Fibroblast of lung (primary cell): Measurements from ENCODE around the gene CMC1. TPM values are rescaled to one million over a fixed set of nuclear protein-coding genes. Genes with fewer than 3 reads are reported as not detected.

Experiments
- DNase-seq, 2 donors: peaks; one replicate each; pipeline versions ENCODE4 v3.0.0 to v3.0.0-alpha.2; 2010; ENCODE audit warnings: low read depth in 2 of 2
- H2AFZ ChIP-seq: 2 replicates; pipeline ENCODE4 v1.5.1; 2012; ENCODE audit warnings: low read length, control low read depth, inconsistent platforms
- H3K27ac ChIP-seq: 2 replicates; pipeline ENCODE4 v1.5.1; 2011; ENCODE audit warnings: low read length, control low read depth; ENCODE audit not compliant: insufficient read depth
- H3K27me3 ChIP-seq: 2 replicates; pipeline ENCODE4 v1.5.1; 2011; ENCODE audit warnings: mild to moderate bottlenecking, low read length; ENCODE audit not compliant: control insufficient read depth, insufficient read depth
- H3K36me3 ChIP-seq: 2 replicates; pipeline ENCODE4 v1.5.1; 2011; ENCODE audit warnings: low read length; ENCODE audit not compliant: control insufficient read depth, insufficient read depth
- H3K4me1 ChIP-seq: 2 replicates; pipeline ENCODE4 v1.5.1; 2011; ENCODE audit warnings: low read length; ENCODE audit not compliant: control insufficient read depth, insufficient read depth; ENCODE audit errors: extremely low read depth
- H3K4me2 ChIP-seq: 2 replicates; pipeline ENCODE4 v1.5.1; 2011; ENCODE audit warnings: low read length, control low read depth; ENCODE audit not compliant: insufficient read depth; ENCODE audit errors: extremely low read depth
- H3K4me3 ChIP-seq, 4 experiments: fragments of 200-600 bp in 1 of 4; sonication (generic) in 1 of 4; replicated peaks in 1 of 4; 2 replicates each; pipeline ENCODE4 v1.5.1; 2011 to 2016; ENCODE audit warnings: low read length in 4 of 4, low read depth in 3 of 4, mild to moderate bottlenecking in 3 of 4, control low read depth in 2 of 4, inconsistent platforms in 1 of 4, mixed read lengths in 1 of 4; ENCODE audit not compliant: insufficient read depth in 1 of 4; ENCODE audit errors: control extremely low read depth in 1 of 4
- H3K79me2 ChIP-seq: 2 replicates; pipeline ENCODE4 v1.5.1; 2012; ENCODE audit warnings: mild to moderate bottlenecking, low read length, inconsistent platforms; ENCODE audit not compliant: control insufficient read depth, insufficient read depth
- H3K9ac ChIP-seq: 2 replicates; pipeline ENCODE4 v1.5.1; 2011; ENCODE audit warnings: mild to moderate bottlenecking, low read length, control low read depth; ENCODE audit not compliant: insufficient read depth
- H3K9me3 ChIP-seq: 2 replicates; pipeline ENCODE4 v1.5.1; 2012; ENCODE audit warnings: low read depth, low read length; ENCODE audit not compliant: control insufficient read depth, insufficient read depth
- H4K20me1 ChIP-seq: 2 replicates; pipeline ENCODE4 v1.5.1; 2011; ENCODE audit warnings: low read length; ENCODE audit not compliant: control insufficient read depth, insufficient read depth; ENCODE audit errors: extremely low read depth
- EZH2 ChIP-seq: IDR thresholded peaks from 2 replicates; pipeline ENCODE4 v1.5.1; 2012; ENCODE audit warnings: low read length, control low read depth, mild to moderate bottlenecking; ENCODE audit errors: missing control alignments
- polyA plus RNA-seq, 2 donors: library from polyadenylated mRNA; depleted of rRNA in 1 of 2; stranded (reverse) in 1 of 2; unstranded in 1 of 2; fragments of >200 nt; gene quantifications; 2 replicates each; pipeline ENCODE4 v1.2.1, GENCODE V29; 2011 to 2012; ENCODE audit warnings: missing spikeins in 1 of 2
- total RNA-seq: library from RNA; depleted of rRNA; stranded (reverse); fragments of >200 nt; gene quantifications from 2 replicates; pipeline ENCODE4 v1.2.1, GENCODE V29; 2014
- TF ChIP-seq, protein P1 (sequence below), 2 donors: IDR thresholded peaks in 1 of 2; conservative IDR thresholded peaks in 1 of 2; 1 replicate in 1 of 2; 2 replicates in 1 of 2; pipeline ENCODE4 v1.5.1; 2011 to 2012; ENCODE audit warnings: low read length in 2 of 2, control low read depth in 1 of 2, inconsistent platforms in 1 of 2, low read depth in 1 of 2, mild to moderate bottlenecking in 1 of 2

The CMC1 gene
- total and polyA plus RNA-seq, 2 donors (not counting 1 experiment from before 2014, with no cell fraction given): 5.6 to 26.7 TPM

DNA sequence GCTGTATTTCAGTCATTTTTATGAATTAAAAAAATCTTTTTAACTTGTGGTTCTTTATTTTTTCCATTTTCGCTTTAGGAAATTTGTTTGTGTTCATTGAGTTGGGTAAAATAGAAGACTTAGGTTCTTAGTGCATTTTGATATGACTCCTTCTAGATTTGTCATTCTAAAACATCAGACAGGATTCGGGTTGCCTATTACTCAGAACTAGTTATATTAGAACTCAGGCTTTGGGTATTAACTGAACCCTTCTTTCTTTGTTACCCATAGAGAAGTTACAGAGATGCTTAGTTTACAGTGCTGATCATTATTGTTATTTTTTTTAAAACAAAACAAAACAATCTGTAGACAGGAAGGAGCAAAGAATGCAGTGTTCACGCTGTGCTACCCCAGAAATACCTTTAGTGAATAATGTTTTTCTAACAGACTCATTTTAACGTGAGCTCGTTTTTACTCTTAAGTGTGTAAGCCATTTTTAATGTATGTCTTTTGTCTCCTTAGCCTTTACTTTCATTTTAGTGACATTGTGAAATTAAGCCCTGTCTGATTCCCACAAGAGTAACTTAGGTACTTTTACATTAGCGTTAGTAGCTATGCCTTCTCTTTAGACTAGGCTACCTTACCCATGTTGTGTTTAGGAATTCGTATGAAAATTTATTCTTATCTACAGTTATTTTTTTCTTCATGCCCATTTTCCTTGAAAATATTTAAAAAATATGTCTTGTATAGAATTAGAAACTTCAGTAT lies 53.4 kb downstream of the CMC1 start:
- H3K4me1 ChIP-seq: no peaks in the 10 kb centered on the region
- no peaks in the 10 kb centered on the region for H3K9me3 ChIP-seq
- DNase-seq: no peak
- H3K27ac ChIP-seq: no peak overlapping the region
- H3K79me2 ChIP-seq: no peaks in the 10 kb centered on the region
- H3K9ac ChIP-seq: no peak overlapping the region
- no peaks in the 10 kb centered on the region for H3K36me3 ChIP-seq
- no peak overlapping the region for H3K4me3 ChIP-seq
- H3K4me2 ChIP-seq: no peak overlapping the region
- no peak overlapping the region for H2AFZ ChIP-seq
- no peaks in the 10 kb centered on the region for H3K27me3 ChIP-seq
- H4K20me1 ChIP-seq: no peaks in the 10 kb centered on the region
- TF ChIP-seq EZH2: no peak
- TF ChIP-seq, protein P1, sequence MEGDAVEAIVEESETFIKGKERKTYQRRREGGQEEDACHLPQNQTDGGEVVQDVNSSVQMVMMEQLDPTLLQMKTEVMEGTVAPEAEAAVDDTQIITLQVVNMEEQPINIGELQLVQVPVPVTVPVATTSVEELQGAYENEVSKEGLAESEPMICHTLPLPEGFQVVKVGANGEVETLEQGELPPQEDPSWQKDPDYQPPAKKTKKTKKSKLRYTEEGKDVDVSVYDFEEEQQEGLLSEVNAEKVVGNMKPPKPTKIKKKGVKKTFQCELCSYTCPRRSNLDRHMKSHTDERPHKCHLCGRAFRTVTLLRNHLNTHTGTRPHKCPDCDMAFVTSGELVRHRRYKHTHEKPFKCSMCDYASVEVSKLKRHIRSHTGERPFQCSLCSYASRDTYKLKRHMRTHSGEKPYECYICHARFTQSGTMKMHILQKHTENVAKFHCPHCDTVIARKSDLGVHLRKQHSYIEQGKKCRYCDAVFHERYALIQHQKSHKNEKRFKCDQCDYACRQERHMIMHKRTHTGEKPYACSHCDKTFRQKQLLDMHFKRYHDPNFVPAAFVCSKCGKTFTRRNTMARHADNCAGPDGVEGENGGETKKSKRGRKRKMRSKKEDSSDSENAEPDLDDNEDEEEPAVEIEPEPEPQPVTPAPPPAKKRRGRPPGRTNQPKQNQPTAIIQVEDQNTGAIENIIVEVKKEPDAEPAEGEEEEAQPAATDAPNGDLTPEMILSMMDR (conservative IDR thresholded peaks at IDR 0.05 in 1 of 2, IDR thresholded peaks at IDR 0.05 in 1 of 2; ENCODE audit: low read depth in 1 of 2, low read length in 2 of 2): no peak

GRCh38 chr3:28295898-28296490 lies 54.6 kb downstream of the CMC1 start:
- DNase-seq: peak in 1 of 2 donors; percentile 18
- peak overlapping the region; percentile 64 for H3K4me2 ChIP-seq

DNA sequence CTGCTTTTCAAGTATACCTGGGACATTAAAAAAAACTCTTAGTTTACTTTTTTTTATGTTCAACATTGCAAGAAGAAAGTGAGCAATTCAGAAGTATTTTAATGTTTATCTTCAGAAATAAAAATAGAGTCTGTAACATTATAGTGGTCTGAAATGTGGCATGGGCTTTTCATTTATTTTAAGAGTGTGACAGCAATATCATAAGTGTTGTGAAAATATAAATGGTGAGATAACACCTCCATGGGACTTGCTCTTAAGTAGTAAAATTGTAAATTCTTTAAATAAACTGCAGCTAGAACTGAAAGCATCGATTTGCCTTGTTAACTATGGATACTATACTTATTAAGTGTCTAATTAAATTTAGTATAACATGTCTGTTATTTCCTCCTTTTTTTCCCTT lies 58.3 kb downstream of the CMC1 start:
- H3K79me2 ChIP-seq: no peaks in the 10 kb centered on the region
- no peak for TF ChIP-seq EZH2
- TF ChIP-seq, protein P1 (conservative IDR thresholded peaks at IDR 0.05 in 1 of 2, IDR thresholded peaks at IDR 0.05 in 1 of 2; ENCODE audit: low read depth in 1 of 2, low read length in 2 of 2): no peak

More at GRCh38 chr3:28295898-28296490, 54.6 kb downstream of the CMC1 start:
- H3K36me3 ChIP-seq: no peaks in the 10 kb centered on the region
- no peak overlapping the region for H3K9ac ChIP-seq
- H3K27me3 ChIP-seq: no peaks in the 10 kb centered on the region
- H3K79me2 ChIP-seq: no peaks in the 10 kb centered on the region
- no peak overlapping the region for H3K4me3 ChIP-seq
- no peak overlapping the region for H3K27ac ChIP-seq
- H3K9me3 ChIP-seq: no peaks in the 10 kb centered on the region
- no peaks in the 10 kb centered on the region for H3K4me1 ChIP-seq
- no peaks in the 10 kb centered on the region for H4K20me1 ChIP-seq
- no peak for TF ChIP-seq EZH2
- TF ChIP-seq, protein P1 (conservative IDR thresholded peaks at IDR 0.05 in 1 of 2, IDR thresholded peaks at IDR 0.05 in 1 of 2; ENCODE audit: low read depth in 1 of 2, low read length in 2 of 2): no peak
- peak overlapping the region; percentile 59 for H2AFZ ChIP-seq

More for the DNA sequence above, 58.3 kb downstream of the CMC1 start:
- Histone ChIP-seq H3K9ac (no peak overlapping the region), H3K9me3 (no peaks in the 10 kb centered on the region), H3K4me1 (no peaks in the 10 kb centered on the region), H4K20me1 (no peaks in the 10 kb centered on the region), H3K4me2 (no peak overlapping the region), H3K27me3 (no peaks in the 10 kb centered on the region), H2AFZ (no peak overlapping the region), H3K4me3 (no peak overlapping the region), H3K36me3 (no peaks in the 10 kb centered on the region), H3K27ac (no peak overlapping the region)
- DNase-seq: no peak
